ENCODE results near the gene KPNA3. TPM values are rescaled to one million over a fixed set of nuclear protein-coding genes. Genes with fewer than 3 reads are reported as not detected.

KPNA3 gene
- total and polyA plus RNA-seq, 2 experiments from 2014 or later, result 30.5 to 55.7 TPM

- Mint-ChIP-seq H3K36me3 (ENCODE audit: low read depth) (peaks cover 25% of the 10 kb centered on the region; the same call in 2 of the 3 replicates), H3K27me3 (ENCODE audit: insufficient read depth, low read depth, poor library complexity) (peaks cover 2% of the 10 kb centered on the region), H3K4me1 (peaks cover 56% of the 10 kb centered on the region), H3K27ac (no peak overlapping the region), H3K9me3 (no peaks in the 10 kb centered on the region), H3K4me3 (no peak overlapping the region)
- Histone ChIP-seq H3K27me3 (ENCODE audit: insufficient read depth) (no peaks in the 10 kb centered on the region), H2AFZ (no peak overlapping the region), H3K36me3 (ENCODE audit: insufficient read depth) (no peaks in the 10 kb centered on the region; the same call in 1 of the 2 replicates), H4K20me1 (replicated peaks; ENCODE audit: insufficient read depth) (no peaks in the 10 kb centered on the region), H3K27ac (ENCODE audit: low read depth) (no peak overlapping the region), H3K79me2 (replicated peaks; ENCODE audit: insufficient read depth) (no peaks in the 10 kb centered on the region), H3K4me3 (no peak overlapping the region), H3K4me1 (ENCODE audit: insufficient read depth) (peaks cover 23% of the 10 kb centered on the region), H3K9me2 (ENCODE audit: insufficient read depth) (no peaks in the 10 kb centered on the region), H3F3A (replicated peaks; ENCODE audit: low read depth) (no peaks in the 10 kb centered on the region), H3K4me2 (no peak overlapping the region)
- no peak for DNase-seq (ENCODE audit: low spot score)
- no peak for ATAC-seq
- TF ChIP-seq ZNF462 (CRISPR knock-in tag; IDR thresholded peaks at IDR 0.05) (no peak), CREB1 (CRISPR knock-in tag; IDR thresholded peaks at IDR 0.05; ENCODE audit: low read depth) (no peak), REST (IDR thresholded peaks at IDR 0.05; ENCODE audit: unreplicated experiment) (no peak), ETS1 (IDR thresholded peaks at IDR 0.05) (no peak), STAT1 (IDR thresholded peaks at IDR 0.05; ENCODE audit: unreplicated experiment) (no peak), EZH2 (IDR thresholded peaks at IDR 0.05; ENCODE audit: low read depth, unreplicated experiment) (no peak), NANOG (IDR thresholded peaks at IDR 0.05; ENCODE audit: borderline replicate concordance) (no peak), EZH2phosphoT487 (IDR thresholded peaks at IDR 0.05; ENCODE audit: unreplicated experiment) (no peak), ZNF114 (CRISPR knock-in tag; IDR thresholded peaks at IDR 0.05) (no peak), JUNB (IDR thresholded peaks at IDR 0.05; ENCODE audit: unreplicated experiment) (no peak), CTCF (conservative IDR thresholded peaks at IDR 0.05; ENCODE audit: low read depth in 2 of 2) (no peak), ZNF331 (CRISPR knock-in tag; IDR thresholded peaks at IDR 0.05; ENCODE audit: low read depth) (no peak)
Observed at GRCh38 chr13:49697468-49697867, 95.0 kb downstream of the KPNA3 start.

Data from GM23338 (cell line).